Brain microvascular endothelial cell (primary cell): ENCODE measurements around the gene PIGT.

Experiments used
- DNase-seq: peaks from one replicate; pipeline ENCODE4 v3.0.0-alpha.2; 2020
- H3K27ac ChIP-seq: fragments of 250-450 bp; sonication (Bioruptor Pico); 2 replicates; pipeline ENCODE4 v1.5.1; 2020; ENCODE audit warnings: mild to moderate bottlenecking, moderate library complexity
- H3K27me3 ChIP-seq: fragments of 250-450 bp; sonication (Bioruptor Pico); replicated peaks from 2 replicates; pipeline ENCODE4 v1.5.1; 2020; ENCODE audit warnings: mild to moderate bottlenecking
- H3K36me3 ChIP-seq: fragments of 250-450 bp; sonication (Bioruptor Pico); replicated peaks from 2 replicates; pipeline ENCODE4 v1.5.1; 2020; ENCODE audit warnings: mild to moderate bottlenecking
- H3K4me3 ChIP-seq: 2 replicates; pipeline ENCODE4 v1.5.1; 2011; ENCODE audit warnings: low read depth, mild to moderate bottlenecking, control low read depth, low read length, moderate library complexity
- CTCF ChIP-seq: IDR thresholded peaks from 2 replicates; pipeline ENCODE4 v1.5.1; 2011; ENCODE audit warnings: low read depth, mild to moderate bottlenecking, moderate library complexity, low read length, control low read depth, inconsistent platforms; ENCODE audit errors: missing control alignments
- in situ Hi-C: cut with HindIII; loops from 2 replicates; pipeline ENCODE4 v1.10.0; 2017; ENCODE audit warnings: low sequenced_read_pairs, low pct_ligation_motif_present

Gene PIGT

GRCh38 chr20:45425561-45425960 is 9.6 kb downstream of the PIGT start:
- no peak overlapping the region for H3K4me3 ChIP-seq
- in situ Hi-C loops = no loop called here
- no peak overlapping the region for H3K27ac ChIP-seq
- H3K27me3 ChIP-seq = no peaks in the 10 kb centered on the region
- no peak for TF ChIP-seq CTCF
- peaks cover 17% of the 10 kb centered on the region for H3K36me3 ChIP-seq
- DNase-seq = no peak

- Histone ChIP-seq H3K4me3 (no peak overlapping the region), H3K27me3 (no peaks in the 10 kb centered on the region), H3K36me3 (peaks cover 8% of the 10 kb centered on the region), H3K27ac (no peak overlapping the region)
- TF ChIP-seq CTCF = no peak
- in situ Hi-C loops = no loop called here
- no peak for DNase-seq
These were observed 10.5 kb downstream of the PIGT start for GRCh38 chr20:45426320-45427016.

GRCh38 chr20:45427236-45428149 is 11.6 kb downstream of the PIGT start:
- in situ Hi-C loops = no loop called here
- H3K4me3 ChIP-seq = no peak overlapping the region
- DNase-seq = no peak
- no peak overlapping the region for H3K27ac ChIP-seq
- H3K27me3 ChIP-seq = no peaks in the 10 kb centered on the region
- no peak for TF ChIP-seq CTCF
- H3K36me3 ChIP-seq = peaks cover 5% of the 10 kb centered on the region

- in situ Hi-C loops = no loop called here
- no peak for TF ChIP-seq CTCF
These were observed 13.7 kb downstream of the PIGT start for GRCh38 chr20:45429618-45430017.

GRCh38 chr20:45432294-45432693 is 16.4 kb downstream of the PIGT start:
- Histone ChIP-seq H3K27me3 (no peaks in the 10 kb centered on the region), H3K27ac (no peak overlapping the region), H3K36me3 (no peaks in the 10 kb centered on the region), H3K4me3 (no peak overlapping the region)
- no peak for TF ChIP-seq CTCF
- in situ Hi-C loops = no loop called here
- DNase-seq = no peak

More at GRCh38 chr20:45429618-45430017, 13.7 kb downstream of the PIGT start:
- H3K36me3 ChIP-seq = peaks cover 5% of the 10 kb centered on the region
- no peak for DNase-seq
- no peaks in the 10 kb centered on the region for H3K27me3 ChIP-seq
- no peak overlapping the region for H3K27ac ChIP-seq
- no peak overlapping the region for H3K4me3 ChIP-seq
